ENCODE data around the gene SLC6A2. TPM values are rescaled to one million over a fixed set of nuclear protein-coding genes. Genes with fewer than 3 reads are reported as not detected.

Gene SLC6A2
- total and polyA plus RNA-seq, 9 donors = 0.65 to 3.0 (median 1.7) TPM

DNA sequence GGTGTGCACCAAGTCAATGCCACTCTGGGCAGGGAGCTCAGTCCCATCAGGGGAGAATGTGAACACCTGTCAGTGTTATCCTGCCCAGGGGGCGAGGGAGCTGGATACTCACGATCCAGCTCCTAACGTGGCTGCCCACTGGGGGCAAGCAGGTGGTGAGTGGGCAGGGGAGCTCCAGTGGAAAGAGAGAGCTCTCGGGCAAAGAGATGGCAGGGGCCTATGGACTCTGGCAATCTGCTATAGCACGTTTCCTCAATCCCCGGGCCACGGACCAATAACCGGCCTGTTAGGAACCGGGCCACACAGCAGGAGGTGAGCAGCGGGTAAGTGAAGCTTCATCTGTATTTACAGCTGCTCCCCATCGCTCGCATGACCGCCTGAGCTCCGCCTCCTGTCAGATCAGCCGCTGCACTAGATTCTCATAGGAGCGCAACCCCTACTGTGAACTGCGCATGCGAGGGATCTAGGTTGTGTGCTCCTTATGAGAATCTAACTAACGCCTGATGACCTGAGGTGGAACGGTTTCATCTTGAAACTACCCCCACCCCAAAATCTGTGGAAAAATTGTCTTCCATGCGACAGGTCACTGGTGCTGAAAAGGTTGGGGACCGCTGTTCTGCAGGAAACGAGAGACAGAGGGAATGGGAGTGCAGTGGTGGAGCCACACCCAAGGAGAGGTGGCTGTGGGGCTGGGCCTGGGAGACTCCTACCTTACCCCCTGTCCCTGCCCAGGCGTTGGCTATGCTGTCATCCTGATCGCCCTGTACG lies 15.6 kb downstream of the SLC6A2 start:
- WGBS (ENCODE audit: insufficient coverage) = 87% methylated on average over 24 of the region's 26 CpGs
- no peak overlapping the region for H3K27ac ChIP-seq (ENCODE audit: low read length)
- DNase-seq = no peak
- no peak overlapping the region for H3K4me3 ChIP-seq (ENCODE audit: low read length)
- no peaks in the 10 kb centered on the region for H3K27me3 ChIP-seq (ENCODE audit: control insufficient read depth, insufficient read depth, low read length)
- H3K4me1 ChIP-seq (ENCODE audit: control insufficient read depth, insufficient read depth, low read length) = peaks cover 8% of the 10 kb centered on the region
- H3K9me3 ChIP-seq (replicated peaks; ENCODE audit: control insufficient read depth, low read depth, low read length) = no peaks in the 10 kb centered on the region
- H3K36me3 ChIP-seq (ENCODE audit: control insufficient read depth, insufficient read depth, low read length) = no peaks in the 10 kb centered on the region

DNA sequence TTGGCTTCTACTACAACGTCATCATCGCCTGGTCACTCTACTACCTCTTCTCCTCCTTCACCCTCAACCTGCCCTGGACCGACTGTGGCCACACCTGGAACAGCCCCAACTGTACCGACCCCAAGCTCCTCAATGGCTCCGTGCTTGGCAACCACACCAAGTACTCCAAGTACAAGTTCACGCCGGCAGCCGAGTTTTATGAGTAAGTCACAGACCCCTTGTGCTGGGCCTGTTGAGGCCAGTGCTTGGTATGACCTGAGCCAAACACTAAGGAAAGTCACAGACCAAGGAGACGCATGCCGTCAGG lies 16.1 kb downstream of the SLC6A2 start:
- no peaks in the 10 kb centered on the region for H3K9me3 ChIP-seq (replicated peaks; ENCODE audit: control insufficient read depth, low read depth, low read length)
- DNase-seq = no peak
- peaks cover 8% of the 10 kb centered on the region for H3K4me1 ChIP-seq (ENCODE audit: control insufficient read depth, insufficient read depth, low read length)
- H3K27ac ChIP-seq (ENCODE audit: low read length) = peak overlapping the region; percentile 69
- WGBS (ENCODE audit: insufficient coverage) = 83% methylated on average over 10 of the region's 10 CpGs
- no peaks in the 10 kb centered on the region for H3K27me3 ChIP-seq (ENCODE audit: control insufficient read depth, insufficient read depth, low read length)
- no peaks in the 10 kb centered on the region for H3K36me3 ChIP-seq (ENCODE audit: control insufficient read depth, insufficient read depth, low read length)
- no peak overlapping the region for H3K4me3 ChIP-seq (ENCODE audit: low read length)

DNA sequence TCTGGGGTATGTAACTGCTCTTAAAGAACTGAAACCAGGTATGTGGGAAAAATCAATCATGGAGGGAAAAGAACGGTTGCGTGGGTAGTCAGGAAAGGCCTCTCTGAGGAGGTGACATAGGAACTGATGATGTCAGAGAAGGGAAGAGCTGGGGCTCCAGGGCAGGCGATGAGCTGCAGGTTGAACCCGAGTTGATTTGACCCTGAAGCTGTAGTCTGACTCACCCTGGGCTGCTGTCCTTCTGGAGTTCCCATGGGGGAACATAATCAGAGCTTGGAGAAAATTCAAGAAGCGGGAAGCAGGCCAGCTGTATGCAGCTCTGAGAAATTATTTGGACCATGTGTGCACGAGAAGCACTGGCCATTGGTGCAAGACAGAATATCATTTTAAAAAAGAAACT lies 16.7 kb downstream of the SLC6A2 start:
- 34% methylated on average over 4 of the region's 6 CpGs for WGBS (ENCODE audit: insufficient coverage)
- H3K27me3 ChIP-seq (ENCODE audit: control insufficient read depth, insufficient read depth, low read length) = no peaks in the 10 kb centered on the region
- H3K36me3 ChIP-seq (ENCODE audit: control insufficient read depth, insufficient read depth, low read length) = no peaks in the 10 kb centered on the region
- H3K4me1 ChIP-seq (ENCODE audit: control insufficient read depth, insufficient read depth, low read length) = peaks cover 8% of the 10 kb centered on the region
- H3K4me3 ChIP-seq (ENCODE audit: low read length) = no peak overlapping the region
- H3K9me3 ChIP-seq (replicated peaks; ENCODE audit: control insufficient read depth, low read depth, low read length) = no peaks in the 10 kb centered on the region
- peak overlapping the region; percentile 69 for H3K27ac ChIP-seq (ENCODE audit: low read length)
- DNase-seq = peak; percentile 95

DNA sequence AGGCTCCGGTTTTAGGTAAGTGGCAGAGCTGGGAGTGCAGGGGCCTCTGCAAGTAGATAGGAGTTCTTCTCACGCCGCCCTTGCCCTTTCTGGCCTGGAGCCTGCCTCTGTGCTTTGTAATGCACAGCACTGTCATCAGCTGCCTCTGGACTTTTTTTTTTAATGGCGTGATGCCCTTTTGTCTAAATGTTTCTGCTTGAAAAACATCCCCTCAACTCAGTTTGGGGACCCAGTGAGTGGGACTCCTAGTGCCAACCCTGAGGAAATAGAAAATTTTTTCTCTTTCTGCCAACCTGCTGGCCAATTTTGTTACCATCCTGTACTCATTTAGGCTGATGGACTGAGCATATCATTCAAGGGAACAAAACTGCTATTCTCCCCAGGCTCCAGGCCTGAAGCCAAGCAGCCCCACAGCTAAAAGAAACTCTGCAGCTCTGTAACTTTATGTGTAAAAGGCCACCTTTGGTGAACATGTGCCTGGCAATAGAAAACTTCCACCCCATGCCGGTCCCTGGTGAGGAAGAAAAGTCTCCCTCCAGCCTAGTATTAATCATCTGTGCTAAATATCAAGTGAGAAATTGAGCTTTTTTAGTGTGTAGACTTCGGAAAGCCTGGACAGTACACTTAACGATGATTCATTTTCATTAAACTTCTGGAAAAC lies 22.5 kb downstream of the SLC6A2 start:
- H3K4me1 ChIP-seq (ENCODE audit: control insufficient read depth, insufficient read depth, low read length) = peaks cover 26% of the 10 kb centered on the region
- peak overlapping the region; percentile 84 for H3K27ac ChIP-seq (ENCODE audit: low read length)
- 41% methylated on average over 3 of the region's 7 CpGs for WGBS (ENCODE audit: insufficient coverage)
- DNase-seq = peak; percentile 89
- no peaks in the 10 kb centered on the region for H3K9me3 ChIP-seq (replicated peaks; ENCODE audit: control insufficient read depth, low read depth, low read length)
- no peaks in the 10 kb centered on the region for H3K27me3 ChIP-seq (ENCODE audit: control insufficient read depth, insufficient read depth, low read length)
- no peak overlapping the region for H3K4me3 ChIP-seq (ENCODE audit: low read length)
- H3K36me3 ChIP-seq (ENCODE audit: control insufficient read depth, insufficient read depth, low read length) = no peaks in the 10 kb centered on the region

DNA sequence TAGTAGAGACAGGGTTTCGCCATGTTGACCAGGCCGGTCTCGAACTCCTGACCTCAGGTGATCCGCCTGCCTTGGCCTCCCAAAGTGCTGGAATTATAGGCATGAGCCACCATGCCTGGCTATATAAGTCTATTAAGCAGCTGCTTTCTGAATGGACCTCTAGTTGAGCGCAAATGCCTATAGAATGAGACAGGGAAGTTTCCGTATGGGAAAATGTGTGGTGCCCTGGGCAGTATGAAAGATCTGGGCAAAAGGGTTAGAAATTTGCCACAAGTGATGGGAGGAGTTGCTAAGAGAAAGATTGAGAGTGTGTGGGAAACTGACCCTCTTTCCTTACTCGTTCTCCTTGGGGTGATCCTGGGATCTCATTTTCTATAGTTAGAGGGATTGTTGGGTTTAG lies 26.3 kb downstream of the SLC6A2 start:
- WGBS (ENCODE audit: insufficient coverage) = 97% methylated on average over 6 of the region's 7 CpGs
- H3K4me3 ChIP-seq (ENCODE audit: low read length) = no peak overlapping the region
- H3K27ac ChIP-seq (ENCODE audit: low read length) = no peak overlapping the region
- H3K36me3 ChIP-seq (ENCODE audit: control insufficient read depth, insufficient read depth, low read length) = no peaks in the 10 kb centered on the region
- H3K9me3 ChIP-seq (replicated peaks; ENCODE audit: control insufficient read depth, low read depth, low read length) = peaks cover 5% of the 10 kb centered on the region
- H3K27me3 ChIP-seq (ENCODE audit: control insufficient read depth, insufficient read depth, low read length) = peaks cover 2% of the 10 kb centered on the region
- H3K4me1 ChIP-seq (ENCODE audit: control insufficient read depth, insufficient read depth, low read length) = peaks cover 26% of the 10 kb centered on the region
- DNase-seq = no peak

DNA sequence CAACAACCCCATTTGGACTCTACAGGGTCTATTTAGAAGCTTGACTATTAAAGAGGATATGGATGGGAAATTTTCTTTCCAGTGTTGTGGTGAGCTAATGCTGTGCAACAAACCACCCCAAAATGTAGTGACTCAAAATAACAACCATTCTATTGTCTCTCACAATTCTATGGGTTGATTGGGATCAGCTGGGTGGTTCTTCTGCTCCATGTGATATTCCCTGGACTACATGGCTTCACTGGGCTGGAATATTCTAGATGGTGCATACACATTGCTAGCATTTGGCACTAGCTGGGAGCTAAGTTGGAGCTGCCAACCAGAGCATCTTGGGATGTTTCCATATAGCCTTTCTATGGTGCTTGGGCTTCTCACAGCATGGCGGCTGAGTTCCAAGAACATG lies 30.2 kb downstream of the SLC6A2 start:
- Histone ChIP-seq H3K27ac (ENCODE audit: low read length) (no peak overlapping the region), H3K9me3 (replicated peaks; ENCODE audit: control insufficient read depth, low read depth, low read length) (peaks cover 5% of the 10 kb centered on the region), H3K4me1 (ENCODE audit: control insufficient read depth, insufficient read depth, low read length) (no peaks in the 10 kb centered on the region), H3K36me3 (ENCODE audit: control insufficient read depth, insufficient read depth, low read length) (no peaks in the 10 kb centered on the region), H3K4me3 (ENCODE audit: low read length) (no peak overlapping the region), H3K27me3 (ENCODE audit: control insufficient read depth, insufficient read depth, low read length) (peaks cover 6% of the 10 kb centered on the region)
- DNase-seq = no peak
- 67% methylated on average over 1 of the region's 1 CpG for WGBS (ENCODE audit: insufficient coverage)

DNA sequence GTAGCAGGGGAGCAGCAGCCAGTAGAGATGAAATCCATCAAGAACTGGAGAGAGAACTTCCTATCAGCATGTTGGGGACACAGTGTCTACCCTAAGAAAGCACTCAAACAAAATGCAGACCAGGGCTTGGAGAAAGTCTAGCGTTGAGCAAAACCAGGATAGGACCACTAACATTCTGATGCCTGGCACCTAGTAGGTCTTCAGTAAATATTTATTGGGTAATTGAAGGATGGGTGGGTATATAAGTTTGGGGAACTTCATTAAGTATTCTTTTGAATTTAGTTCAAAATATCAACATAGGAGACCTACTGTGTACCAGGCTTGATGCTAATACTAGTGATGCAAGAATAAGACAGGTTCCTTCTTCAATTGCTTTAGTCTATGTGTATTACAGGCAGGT lies 30.9 kb downstream of the SLC6A2 start:
- no peak overlapping the region for H3K4me3 ChIP-seq (ENCODE audit: low read length)
- no CpG with 5 or more reads among the region's 1 CpG for WGBS (ENCODE audit: insufficient coverage)
- H3K36me3 ChIP-seq (ENCODE audit: control insufficient read depth, insufficient read depth, low read length) = no peaks in the 10 kb centered on the region
- H3K4me1 ChIP-seq (ENCODE audit: control insufficient read depth, insufficient read depth, low read length) = no peaks in the 10 kb centered on the region
- H3K9me3 ChIP-seq (replicated peaks; ENCODE audit: control insufficient read depth, low read depth, low read length) = peaks cover 5% of the 10 kb centered on the region
- no peak overlapping the region for H3K27ac ChIP-seq (ENCODE audit: low read length)
- peaks cover 6% of the 10 kb centered on the region for H3K27me3 ChIP-seq (ENCODE audit: control insufficient read depth, insufficient read depth, low read length)
- DNase-seq = no peak

DNA sequence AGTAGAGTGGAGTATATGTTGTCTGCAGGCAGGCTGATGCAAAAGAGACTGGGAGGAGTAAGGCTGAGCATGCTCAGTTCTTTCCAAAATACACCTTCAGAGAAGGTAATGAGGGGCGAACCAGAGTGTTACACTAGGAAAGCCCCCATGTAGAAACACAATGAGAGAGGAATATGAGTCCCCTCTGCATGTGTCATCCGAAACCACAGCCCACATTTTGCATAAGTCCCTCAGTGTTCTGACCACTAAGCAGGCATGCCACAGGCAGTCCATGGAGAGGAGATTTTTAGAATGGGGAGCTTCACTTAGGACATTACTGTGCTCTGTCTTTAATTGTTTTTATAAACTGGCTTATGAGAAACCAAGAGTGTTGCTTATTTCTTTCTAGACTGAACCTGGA lies 32.0 kb downstream of the SLC6A2 start:
- Histone ChIP-seq H3K27ac (ENCODE audit: low read length) (no peak overlapping the region), H3K4me1 (ENCODE audit: control insufficient read depth, insufficient read depth, low read length) (no peaks in the 10 kb centered on the region), H3K9me3 (replicated peaks; ENCODE audit: control insufficient read depth, low read depth, low read length) (peaks cover 5% of the 10 kb centered on the region), H3K27me3 (ENCODE audit: control insufficient read depth, insufficient read depth, low read length) (peaks cover 6% of the 10 kb centered on the region), H3K4me3 (ENCODE audit: low read length) (no peak overlapping the region), H3K36me3 (ENCODE audit: control insufficient read depth, insufficient read depth, low read length) (no peaks in the 10 kb centered on the region)
- no CpG with 5 or more reads among the region's 2 CpGs for WGBS (ENCODE audit: insufficient coverage)
- DNase-seq = no peak

DNA sequence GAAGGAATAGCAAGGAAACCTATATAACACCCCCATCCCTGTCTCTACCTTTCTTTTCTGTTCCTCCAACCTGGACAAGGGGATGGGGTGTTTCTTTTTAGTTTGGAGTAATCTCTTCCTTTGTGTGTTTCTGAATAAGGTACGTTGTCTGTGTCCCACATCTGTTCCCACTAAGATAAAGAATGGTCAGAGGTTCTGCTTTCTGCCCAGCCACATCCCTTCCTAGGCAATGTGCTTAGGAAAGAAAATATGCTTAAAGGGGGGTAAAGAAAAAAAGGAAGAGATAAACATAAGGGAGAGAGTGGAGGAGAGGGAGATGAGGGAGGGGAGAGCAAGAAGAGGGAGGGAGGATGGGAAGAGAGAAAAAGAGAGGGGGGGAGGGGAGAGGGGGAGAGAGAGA lies 35.1 kb downstream of the SLC6A2 start:
- H3K4me1 ChIP-seq (ENCODE audit: control insufficient read depth, insufficient read depth, low read length) = no peaks in the 10 kb centered on the region
- H3K36me3 ChIP-seq (ENCODE audit: control insufficient read depth, insufficient read depth, low read length) = no peaks in the 10 kb centered on the region
- DNase-seq = no peak
- peaks cover 6% of the 10 kb centered on the region for H3K27me3 ChIP-seq (ENCODE audit: control insufficient read depth, insufficient read depth, low read length)
- WGBS (ENCODE audit: insufficient coverage) = no CpG with 5 or more reads among the region's 1 CpG
- peaks cover 4% of the 10 kb centered on the region for H3K9me3 ChIP-seq (replicated peaks; ENCODE audit: control insufficient read depth, low read depth, low read length)
- H3K4me3 ChIP-seq (ENCODE audit: low read length) = no peak overlapping the region
- H3K27ac ChIP-seq (ENCODE audit: low read length) = no peak overlapping the region

DNA sequence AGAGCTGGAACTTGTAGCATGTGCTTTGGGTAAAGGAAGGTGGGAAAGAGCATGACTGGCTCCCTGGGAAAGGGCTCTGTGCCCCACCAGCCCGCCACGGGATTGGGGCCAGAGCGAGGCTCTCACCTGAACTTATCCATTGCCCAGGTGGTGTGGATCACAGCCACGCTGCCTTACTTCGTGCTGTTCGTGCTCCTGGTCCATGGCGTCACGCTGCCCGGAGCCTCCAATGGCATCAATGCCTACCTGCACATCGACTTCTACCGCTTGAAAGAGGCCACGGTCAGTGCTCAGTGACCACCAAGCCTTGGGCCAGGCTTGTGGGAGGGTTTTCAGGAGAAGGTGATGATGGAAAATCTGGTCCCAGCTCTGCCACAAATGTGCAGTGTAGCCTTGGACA lies 36.0 kb downstream of the SLC6A2 start:
- Histone ChIP-seq H3K9me3 (replicated peaks; ENCODE audit: control insufficient read depth, low read depth, low read length) (no peaks in the 10 kb centered on the region), H3K36me3 (ENCODE audit: control insufficient read depth, insufficient read depth, low read length) (no peaks in the 10 kb centered on the region), H3K4me1 (ENCODE audit: control insufficient read depth, insufficient read depth, low read length) (no peaks in the 10 kb centered on the region), H3K27ac (ENCODE audit: low read length) (no peak overlapping the region), H3K4me3 (ENCODE audit: low read length) (no peak overlapping the region), H3K27me3 (ENCODE audit: control insufficient read depth, insufficient read depth, low read length) (peaks cover 5% of the 10 kb centered on the region)
- DNase-seq = no peak
- 98% methylated on average over 12 of the region's 12 CpGs for WGBS (ENCODE audit: insufficient coverage)

Measured in muscle of leg (tissue), 11 donors.